SK-N-MC (cell line): Measurements from ENCODE around the gene FAM3B.

Experiments
- EZH2 ChIP-seq: fragments of 200-600 bp; sonication (generic); IDR thresholded peaks from one replicate; pipeline ENCODE4 v1.6.1; 2017; ENCODE audit warnings: antibody characterized with exemption
- POLR2AphosphoS5 ChIP-seq: IDR thresholded peaks from 2 replicates; pipeline ENCODE4 v1.6.1; 2012; ENCODE audit warnings: mild to moderate bottlenecking, low read depth, low read length, borderline replicate concordance

GRCh38 chr21:41317458-41317857 lies 857 bp downstream of the FAM3B start:
- TF ChIP-seq EZH2 (no peak), POLR2AphosphoS5 (no peak)
